SK-N-MC (cell line): Measurements from ENCODE around the gene TMPRSS12.
"Not testable (repeated sequence)": the region's sequence is repeated elsewhere in the genome, so short reads cannot be mapped to it uniquely, and the experiment has no call there.

Source experiments
- DNase-seq: peaks from one replicate; pipeline ENCODE4 v3.0.0-alpha.2; 2011; ENCODE audit warnings: low read depth, low spot score
- H3K27ac ChIP-seq: fragments of 200-600 bp; sonication (generic); 2 replicates; pipeline ENCODE4 v1.5.1; 2016; ENCODE audit warnings: mixed run types
- H3K36me3 ChIP-seq: fragments of 200-600 bp; sonication (generic); 2 replicates; pipeline ENCODE4 v1.6.1; 2017; ENCODE audit warnings: antibody characterized with exemption, low read length, mixed read lengths; ENCODE audit not compliant: insufficient read depth
- H3K4me3 ChIP-seq: fragments of 200-600 bp; sonication (generic); 2 replicates; pipeline ENCODE4 v1.5.1; 2016
- H3K9ac ChIP-seq: fragments of 200-600 bp; sonication (generic); 2 replicates; pipeline ENCODE4 v1.8.0; 2017; ENCODE audit warnings: mixed run types, mixed read lengths; ENCODE audit not compliant: insufficient read length
- H3K9me3 ChIP-seq: fragments of 200-600 bp; sonication (generic); 2 replicates; pipeline ENCODE4 v1.6.1; 2017; ENCODE audit warnings: low read depth, mild to moderate bottlenecking, antibody characterized with exemption, low read length, moderate library complexity, mixed read lengths
- EZH2 ChIP-seq: fragments of 200-600 bp; sonication (generic); IDR thresholded peaks from one replicate; pipeline ENCODE4 v1.6.1; 2017; ENCODE audit warnings: antibody characterized with exemption
- FOXP2 ChIP-seq: optimal IDR thresholded peaks from 2 replicates; pipeline ENCODE3; 2011; ENCODE audit warnings: mild to moderate bottlenecking, moderate library complexity; ENCODE audit not compliant: insufficient read depth; ENCODE audit errors: extremely low read length, control extremely low read depth
- POLR2AphosphoS5 ChIP-seq: IDR thresholded peaks from 2 replicates; pipeline ENCODE4 v1.6.1; 2012; ENCODE audit warnings: mild to moderate bottlenecking, low read depth, low read length, borderline replicate concordance

Gene TMPRSS12

DNA sequence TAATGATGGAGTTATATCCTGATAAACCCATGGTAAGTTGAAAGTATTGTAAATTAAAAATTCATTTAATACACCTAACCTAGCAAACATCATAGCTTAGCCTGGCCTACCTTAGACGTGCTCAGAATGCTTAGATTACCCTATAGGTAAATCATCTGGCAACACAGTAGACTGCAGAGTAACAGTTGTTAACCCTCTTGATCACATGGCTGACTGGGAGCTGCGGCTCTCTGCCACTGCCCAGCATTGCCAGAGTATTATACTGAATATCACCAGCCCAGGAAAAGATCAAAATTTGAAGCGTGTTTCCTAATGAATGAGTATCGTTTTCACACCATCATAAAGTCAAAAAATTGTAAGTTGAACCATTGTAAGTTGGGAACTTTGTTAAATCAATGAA is 17.8 kb upstream of the TMPRSS12 start:
- Histone ChIP-seq H3K9ac (peak overlapping the region; percentile 60), H3K4me3 (peak overlapping the region; percentile 47; the same call in 1 of the 2 replicates), H3K9me3 (no peaks in the 10 kb centered on the region), H3K27ac (peak overlapping the region; percentile 70), H3K36me3 (no peaks in the 10 kb centered on the region)
- TF ChIP-seq POLR2AphosphoS5 (no peak), FOXP2 (no peak), EZH2 (no peak)
- DNase-seq = no peak

DNA sequence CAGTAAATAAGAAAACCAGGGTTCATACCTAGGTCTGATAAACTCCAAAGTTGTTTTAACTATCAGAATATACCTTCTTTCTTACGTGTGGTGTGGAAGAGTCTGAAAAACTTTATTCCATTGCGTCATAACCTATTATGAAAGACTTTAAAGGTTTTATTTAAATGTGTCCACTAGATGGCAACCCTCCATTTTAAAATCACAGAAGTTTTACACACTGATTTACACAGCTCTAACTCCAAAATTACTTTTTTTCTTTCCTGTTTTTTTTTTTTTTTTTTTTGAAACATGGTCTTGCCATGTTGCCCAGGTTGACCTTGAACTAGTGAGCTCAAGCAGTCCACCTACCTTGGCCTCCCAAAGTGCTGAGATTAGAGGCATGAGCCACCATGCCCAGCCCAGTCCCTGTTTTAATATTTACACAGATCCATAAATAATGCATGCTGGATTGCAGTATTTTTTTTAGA is 17.3 kb upstream of the TMPRSS12 start:
- H3K4me3 ChIP-seq = peak overlapping the region; percentile 47; the same call in 1 of the 2 replicates
- TF ChIP-seq FOXP2 (no peak), POLR2AphosphoS5 (no peak), EZH2 (no peak)
- DNase-seq = peak; percentile 73
- H3K36me3 ChIP-seq = no peaks in the 10 kb centered on the region
- peak overlapping the region; percentile 70 for H3K27ac ChIP-seq
- peak overlapping the region; percentile 60 for H3K9ac ChIP-seq
- no peaks in the 10 kb centered on the region for H3K9me3 ChIP-seq

DNA sequence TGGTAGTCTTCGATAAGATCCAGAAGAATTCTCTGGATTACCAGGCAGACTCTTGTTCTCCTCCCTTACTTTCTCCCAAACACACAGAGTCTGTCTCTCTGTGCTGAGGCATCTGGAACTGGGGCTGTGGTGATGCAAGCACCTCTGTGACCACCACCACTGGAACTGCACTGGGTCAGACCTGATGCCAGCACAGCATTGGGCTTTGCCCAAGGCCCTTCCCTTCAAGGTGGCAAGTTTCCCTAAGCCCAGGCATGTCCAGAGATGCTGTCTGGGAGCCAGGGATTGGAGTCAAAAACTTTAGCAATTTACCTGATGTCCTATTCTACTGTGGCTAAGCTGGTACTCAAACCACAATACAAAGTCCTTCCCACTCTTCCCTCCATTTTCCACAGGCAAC is 14.6 kb upstream of the TMPRSS12 start:
- no peak overlapping the region for H3K4me3 ChIP-seq
- no peak for DNase-seq
- H3K27ac ChIP-seq = no peak overlapping the region
- TF ChIP-seq EZH2 = no peak
- no peak for TF ChIP-seq FOXP2
- TF ChIP-seq POLR2AphosphoS5 = no peak
- H3K9ac ChIP-seq = no peak overlapping the region
- H3K36me3 ChIP-seq = no peaks in the 10 kb centered on the region
- H3K9me3 ChIP-seq = no peaks in the 10 kb centered on the region

DNA sequence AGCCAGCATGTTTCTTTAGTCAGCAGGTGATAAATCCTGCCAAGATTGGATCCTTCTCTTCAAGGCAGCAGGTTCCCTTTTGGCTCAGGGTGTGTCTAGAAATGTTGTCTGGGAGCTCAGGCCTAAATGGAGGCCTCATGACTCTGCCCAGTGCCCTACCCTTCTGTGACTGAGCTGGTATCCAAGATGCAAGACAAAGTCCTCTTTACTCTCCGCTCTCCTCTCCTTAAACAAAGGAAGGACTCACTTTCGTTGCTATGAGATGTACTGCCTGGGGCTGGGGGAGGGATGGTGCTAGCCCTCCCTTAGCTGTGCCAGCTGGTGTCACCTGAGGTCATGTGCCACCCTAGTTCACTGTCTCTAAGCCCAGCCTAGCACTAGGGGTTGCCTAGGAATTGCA is 13.8 kb upstream of the TMPRSS12 start:
- DNase-seq = no peak
- H3K36me3 ChIP-seq = no peaks in the 10 kb centered on the region
- no peak overlapping the region for H3K4me3 ChIP-seq
- TF ChIP-seq POLR2AphosphoS5 (no peak), FOXP2 (no peak), EZH2 (no peak)
- no peak overlapping the region for H3K9ac ChIP-seq
- no peaks in the 10 kb centered on the region for H3K9me3 ChIP-seq
- H3K27ac ChIP-seq = no peak overlapping the region

DNA sequence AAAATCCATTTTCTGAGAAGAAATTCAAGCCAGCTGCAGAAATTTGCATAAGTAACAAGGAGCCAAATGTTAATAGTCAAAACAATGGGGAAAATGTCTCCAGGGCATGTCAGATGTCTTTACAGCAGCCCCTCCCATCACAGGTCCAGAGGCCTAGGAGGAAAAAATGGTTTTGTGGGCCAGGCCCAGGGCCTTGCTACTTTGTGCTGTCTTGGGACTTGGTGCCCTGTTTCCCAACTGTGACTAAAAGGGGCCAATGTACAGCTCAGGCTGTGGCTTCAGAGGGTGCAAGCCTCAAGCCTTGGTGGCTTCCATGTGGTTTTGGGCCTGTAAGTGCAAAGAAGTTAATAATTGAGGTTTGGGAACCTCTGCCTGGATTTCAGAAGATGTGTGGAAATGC is 8.9 kb upstream of the TMPRSS12 start:
- not testable (repeated sequence) for H3K9me3 ChIP-seq, H3K27ac ChIP-seq, H3K9ac ChIP-seq, H3K36me3 ChIP-seq, DNase-seq, H3K4me3 ChIP-seq

DNA sequence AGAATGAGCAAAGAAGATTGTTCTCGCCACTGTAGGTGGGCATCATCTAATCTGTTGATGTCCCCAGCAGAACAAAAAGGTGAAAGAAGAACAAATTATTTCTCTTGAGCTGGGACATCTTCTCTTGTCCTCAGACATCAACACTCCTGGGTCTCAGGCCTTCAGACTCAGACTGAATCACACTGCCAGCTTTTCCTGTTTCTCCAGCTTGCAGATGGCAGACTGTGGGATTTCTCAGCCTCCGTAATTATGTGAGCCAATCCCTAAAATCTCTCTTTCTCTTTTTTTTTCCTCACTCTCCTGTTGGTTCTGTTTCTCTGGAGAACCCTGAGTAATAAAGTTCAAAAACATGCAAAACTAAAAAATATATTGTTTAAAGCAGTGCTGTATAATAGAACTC is 3.7 kb upstream of the TMPRSS12 start:
- no peaks in the 10 kb centered on the region for H3K36me3 ChIP-seq
- no peak overlapping the region for H3K4me3 ChIP-seq
- TF ChIP-seq FOXP2 (no peak), EZH2 (no peak), POLR2AphosphoS5 (no peak)
- no peaks in the 10 kb centered on the region for H3K9me3 ChIP-seq
- no peak overlapping the region for H3K27ac ChIP-seq
- H3K9ac ChIP-seq = no peak overlapping the region
- no peak for DNase-seq

DNA sequence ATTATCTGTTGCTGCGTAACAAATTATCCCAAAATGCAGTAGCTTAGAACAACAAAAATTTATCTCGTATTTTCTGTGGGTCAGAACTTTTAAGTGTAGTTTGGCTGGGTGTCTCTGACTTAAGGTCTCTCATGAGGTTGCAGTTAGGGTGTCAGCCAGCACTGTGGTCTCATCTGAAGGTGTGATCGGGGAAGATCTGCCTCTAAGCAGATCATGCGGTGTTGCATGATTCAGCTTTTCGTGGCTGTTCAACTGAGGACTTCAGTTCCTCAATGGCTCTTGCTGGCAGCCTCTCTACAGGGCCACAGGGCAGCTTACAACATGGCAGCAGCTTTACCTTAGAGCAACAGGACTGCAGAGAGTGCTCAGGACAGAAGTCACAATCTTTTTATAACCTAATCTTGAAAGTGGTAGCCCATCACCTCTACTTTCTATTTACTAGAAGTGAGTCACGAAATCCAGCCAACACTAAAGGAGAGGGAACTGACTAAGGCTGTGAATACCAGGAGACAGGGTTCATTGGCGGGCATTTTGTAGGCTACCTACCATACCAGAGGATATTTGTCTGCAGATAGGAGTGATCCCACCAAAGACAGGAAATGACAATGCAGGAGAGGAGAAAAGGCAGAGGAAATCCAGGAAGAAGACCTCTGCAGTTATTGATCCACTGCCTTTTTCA is 1.8 kb upstream of the TMPRSS12 start:
- no peaks in the 10 kb centered on the region for H3K9me3 ChIP-seq
- H3K36me3 ChIP-seq = no peaks in the 10 kb centered on the region
- H3K4me3 ChIP-seq = no peak overlapping the region
- no peak overlapping the region for H3K9ac ChIP-seq
- no peak for DNase-seq
- no peak overlapping the region for H3K27ac ChIP-seq
- no peak for TF ChIP-seq FOXP2
- no peak for TF ChIP-seq EZH2
- no peak for TF ChIP-seq POLR2AphosphoS5

DNA sequence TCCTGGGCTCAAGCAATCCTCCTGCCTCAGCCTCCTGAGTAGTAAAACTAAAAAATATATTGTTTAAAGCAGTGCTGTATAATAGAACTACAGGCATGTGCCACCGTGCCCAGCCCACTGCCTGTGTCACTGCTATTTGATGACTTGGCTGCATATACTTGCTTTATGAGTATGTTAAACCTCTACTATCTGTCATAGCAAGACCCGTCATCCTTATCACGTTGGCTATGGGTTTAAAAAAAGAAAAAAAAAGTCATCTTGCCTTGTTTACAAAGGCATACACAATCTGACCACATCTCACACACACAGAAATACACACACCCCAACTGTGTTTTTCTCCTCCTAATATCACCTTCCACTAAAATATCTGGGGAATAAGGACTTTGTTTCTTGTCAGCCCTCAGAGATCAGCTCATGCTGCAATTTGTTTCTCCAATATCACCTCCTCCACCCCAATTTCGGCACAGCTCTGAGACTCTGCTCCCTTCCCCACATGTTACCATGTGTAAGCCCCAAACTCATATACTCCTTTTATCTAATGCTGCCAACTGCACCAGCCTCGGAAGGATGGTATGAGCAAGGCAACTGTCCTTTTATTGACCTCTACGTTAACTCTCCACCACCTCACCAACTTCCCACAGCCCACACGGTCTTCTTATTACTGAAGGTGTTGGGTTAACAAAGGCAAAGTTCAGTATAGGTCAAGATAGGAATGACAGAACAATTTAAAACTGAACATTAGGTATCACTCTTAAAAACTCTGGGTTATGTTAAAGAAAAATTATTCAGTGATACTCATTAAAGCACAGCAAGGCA is 802 bp upstream of the TMPRSS12 start:
- no peak for TF ChIP-seq FOXP2
- no peak for TF ChIP-seq EZH2
- no peak for TF ChIP-seq POLR2AphosphoS5
- DNase-seq = no peak
- Histone ChIP-seq H3K36me3 (no peaks in the 10 kb centered on the region), H3K9me3 (no peaks in the 10 kb centered on the region), H3K9ac (no peak overlapping the region), H3K27ac (no peak overlapping the region), H3K4me3 (no peak overlapping the region)
